Measurements from ENCODE around the gene RRAS.

Gene RRAS

DNA sequence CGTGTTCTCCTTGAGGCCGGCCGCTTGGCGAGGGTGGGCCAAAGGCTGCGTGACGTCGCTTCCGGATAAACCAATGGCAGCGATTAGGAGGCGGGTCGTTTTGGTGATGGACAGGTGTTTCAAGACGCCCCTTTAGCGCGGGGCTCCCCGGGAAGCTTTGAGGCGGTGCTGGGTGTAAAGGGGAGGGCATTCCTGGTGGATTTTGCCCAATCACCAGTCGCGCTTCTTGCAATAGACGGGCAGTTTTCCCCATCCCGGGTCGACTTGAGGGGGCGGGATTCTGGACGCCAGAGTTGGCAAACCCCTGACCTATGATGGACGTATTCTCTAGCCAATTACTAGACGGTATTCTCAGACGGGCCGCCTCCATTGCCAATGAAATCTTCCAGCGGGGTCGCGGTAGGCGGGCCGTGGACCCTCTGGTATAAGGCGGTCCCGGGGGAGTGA lies 36.9 kb upstream of the RRAS start:
- DNase-seq = peak; percentile 99

- DNase-seq = peak; percentile 95
Observed at GRCh38 chr19:49676136-49676783, 36.3 kb upstream of the RRAS start.

DNA sequence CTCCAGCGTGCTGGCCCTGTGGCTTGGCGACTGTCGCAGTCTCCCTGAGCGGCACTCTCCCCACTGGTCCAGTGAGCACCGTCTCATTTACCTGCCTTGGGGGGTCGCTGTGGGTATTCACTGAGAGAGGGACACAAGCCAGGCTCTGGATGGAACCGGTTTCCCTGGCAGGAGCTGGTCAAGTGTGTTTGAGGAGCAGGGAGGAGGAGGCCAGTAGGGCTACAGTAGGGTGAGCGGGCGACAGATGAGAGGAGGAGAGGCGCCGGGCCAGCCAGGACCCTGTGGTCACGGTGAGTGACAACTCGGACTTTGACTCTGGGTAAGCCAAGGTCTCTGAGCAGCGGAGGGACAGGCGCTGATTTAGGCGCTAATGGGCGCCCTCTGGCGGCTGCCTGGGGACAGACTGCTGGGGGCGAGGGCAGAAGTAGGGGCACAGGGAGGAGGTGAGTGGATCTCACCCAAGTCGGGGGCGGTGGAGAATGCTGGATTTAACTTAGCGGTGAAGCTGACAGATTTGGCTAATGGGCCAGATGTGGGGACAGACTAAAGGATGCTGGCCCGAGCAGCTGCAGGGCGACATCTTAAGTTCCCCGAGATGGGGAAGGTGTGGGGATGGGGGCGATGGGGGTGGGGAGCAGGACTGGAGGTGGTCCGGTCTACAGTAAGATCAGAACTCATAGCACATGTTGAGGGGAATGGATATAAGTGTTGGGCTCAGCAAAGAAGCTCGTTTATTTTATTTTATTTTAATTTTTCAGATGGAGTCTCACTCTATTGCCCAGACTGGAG lies 32.4 kb upstream of the RRAS start:
- peak; percentile 33 for DNase-seq

- no peak for DNase-seq
Observed at GRCh38 chr19:49669516-49669915, 29.6 kb upstream of the RRAS start.

DNA sequence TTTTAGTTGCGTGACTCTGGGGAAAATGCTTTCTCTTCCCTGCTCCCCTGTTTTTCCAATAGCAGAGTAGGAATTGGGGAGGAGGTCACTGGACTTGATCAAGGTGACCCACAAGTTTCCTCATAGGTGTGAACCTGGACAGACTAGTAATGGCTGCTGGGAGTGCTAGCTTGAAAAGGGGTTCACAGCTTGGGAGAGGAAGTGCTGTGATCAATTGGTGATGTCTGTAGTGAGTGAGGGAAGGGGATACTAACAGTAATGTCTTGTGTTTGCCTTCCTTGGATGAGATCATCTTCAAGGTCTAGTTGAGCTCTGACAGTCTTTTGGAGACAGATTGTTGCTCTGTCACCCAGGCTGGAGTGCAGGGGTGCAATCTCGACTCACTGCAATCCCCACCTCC lies 27.5 kb upstream of the RRAS start:
- DNase-seq = no peak

DNA sequence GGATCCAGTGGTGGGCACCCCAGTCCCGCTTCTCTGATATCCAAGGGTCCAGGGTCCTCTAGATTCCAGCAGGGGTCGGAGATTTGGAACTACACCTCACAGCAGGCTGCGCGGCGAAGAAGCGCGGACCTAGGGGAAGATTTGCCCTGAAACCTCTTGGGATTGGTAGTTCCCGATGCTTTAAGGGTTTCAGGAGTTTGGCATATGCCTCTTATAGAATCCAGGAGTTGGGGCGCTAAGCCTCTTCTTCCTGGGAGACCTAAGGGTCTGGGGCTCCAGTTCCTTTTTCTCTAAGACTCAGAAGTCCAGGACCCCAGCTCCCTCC lies 26.1 kb upstream of the RRAS start:
- DNase-seq = no peak

GRCh38 chr19:49665351-49666119 lies 25.6 kb upstream of the RRAS start, which contains the start of the genes BCL2L12 and IRF3:
TSS of gene BCL2L12 (plus strand) at chr19:49665933. CDS start at chr19:49666693, 760 bp downstream.
TSS of gene IRF3 (minus strand) at chr19:49665857. CDS start at chr19:49664838, 1,019 bp downstream.
- peak; percentile 92 for DNase-seq

- DNase-seq = no peak
Observed at GRCh38 chr19:49665036-49665350, 25.1 kb upstream of the RRAS start.

GRCh38 chr19:49664171-49665035 lies 24.5 kb upstream of the RRAS start:
- peak; percentile 72 for DNase-seq

GRCh38 chr19:49663224-49663623 lies 23.3 kb upstream of the RRAS start:
- no peak for DNase-seq

GRCh38 chr19:49662011-49662410 lies 22.1 kb upstream of the RRAS start:
- DNase-seq = no peak

- DNase-seq = no peak
Observed at GRCh38 chr19:49660338-49660961, 20.5 kb upstream of the RRAS start.

DNA sequence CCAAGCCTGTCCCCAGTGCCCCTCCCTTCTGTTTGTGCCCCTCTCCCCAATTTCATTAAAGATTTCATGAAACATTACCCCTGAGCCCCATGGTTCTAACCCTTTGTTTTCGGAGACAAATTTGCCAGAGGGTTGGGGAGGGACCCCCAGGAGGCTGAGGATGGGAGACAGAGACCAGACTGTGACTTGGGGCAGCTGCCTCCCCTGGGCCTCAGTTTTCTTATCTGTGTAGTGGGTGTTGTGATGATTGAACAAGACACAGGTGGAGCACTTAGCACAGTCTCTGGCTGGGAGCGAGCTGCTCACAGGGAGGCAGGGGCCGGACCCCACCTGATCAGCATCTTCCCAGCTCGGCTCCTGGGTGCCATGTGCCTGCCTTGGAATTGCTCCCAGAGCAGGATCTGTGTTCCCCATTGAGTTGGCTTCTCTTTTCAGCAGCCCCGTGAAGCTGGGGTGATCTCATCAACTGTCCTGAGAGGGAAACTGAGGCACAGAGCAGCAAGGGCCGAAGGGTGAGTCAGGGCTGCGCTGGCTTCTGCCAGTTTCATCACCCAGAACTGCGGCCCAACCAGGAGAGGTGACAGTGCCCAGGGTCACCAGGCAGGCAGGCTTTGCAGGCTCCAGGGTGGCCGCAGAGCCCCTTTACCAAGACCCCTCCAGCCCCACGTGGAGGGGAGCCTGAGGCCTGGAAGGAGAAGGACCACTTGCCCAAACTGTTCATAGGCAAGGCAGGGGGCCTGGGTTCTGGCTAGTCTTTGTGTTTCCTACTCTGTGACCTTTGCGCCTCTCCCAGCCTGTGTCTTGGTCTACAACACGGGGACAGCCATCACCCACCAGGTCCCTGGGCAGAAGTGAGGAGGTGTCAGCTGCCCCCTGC lies 18.9 kb upstream of the RRAS start:
- DNase-seq = no peak

DNA sequence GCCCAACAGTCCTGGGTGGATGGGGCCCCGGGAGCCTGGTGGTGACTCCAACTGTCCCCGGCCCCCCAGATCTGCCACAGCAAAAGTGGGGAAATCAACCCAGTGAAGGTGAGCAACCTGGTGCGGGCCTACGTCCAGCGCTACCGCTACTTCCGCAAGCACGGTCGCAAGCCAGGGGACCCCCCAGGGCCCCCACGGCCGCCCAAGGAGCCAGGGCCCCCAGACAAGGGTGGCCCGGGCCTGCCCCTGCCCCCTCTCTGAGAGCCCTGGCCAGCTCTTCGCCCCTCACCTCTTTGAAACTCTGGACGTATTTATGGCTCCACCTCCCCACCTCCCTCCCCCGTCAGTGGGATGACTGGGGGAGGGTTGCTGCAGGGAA lies 18.2 kb upstream of the RRAS start:
- no peak for DNase-seq

- DNase-seq = no peak
Observed at GRCh38 chr19:49657493-49658138, 17.7 kb upstream of the RRAS start.

DNA sequence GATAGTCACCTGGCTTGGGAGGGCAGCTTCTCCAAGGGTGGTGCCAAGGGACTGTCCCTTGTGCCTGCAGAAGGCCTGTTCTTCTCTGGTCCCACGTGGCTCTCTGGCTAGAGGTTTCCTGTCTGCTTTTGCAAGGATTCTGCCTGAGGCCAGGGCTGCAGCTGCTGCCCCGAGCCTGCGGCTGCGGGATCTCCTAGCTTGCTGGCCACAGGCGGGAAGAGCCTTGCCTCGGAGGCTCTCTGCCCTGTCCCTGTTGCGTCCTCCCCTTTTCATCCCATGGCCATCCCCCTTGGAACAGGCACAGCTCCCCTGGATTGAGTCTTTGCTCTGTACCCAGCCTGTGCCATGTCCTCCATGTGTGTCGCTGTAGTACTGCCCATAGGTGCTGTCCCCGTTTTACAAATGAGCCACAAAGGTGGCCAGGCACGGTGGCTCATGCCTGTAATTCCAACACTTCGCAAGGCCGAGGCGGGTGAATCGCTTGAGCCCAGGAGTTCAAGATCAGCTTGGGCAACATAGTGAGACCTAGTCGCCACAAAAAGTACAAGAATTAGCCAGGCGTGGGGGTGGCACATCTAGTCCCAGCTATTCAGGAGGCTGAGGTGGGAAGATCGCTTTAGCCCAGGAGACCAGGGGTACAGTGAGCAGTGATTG lies 16.6 kb upstream of the RRAS start:
- no peak for DNase-seq

DNA sequence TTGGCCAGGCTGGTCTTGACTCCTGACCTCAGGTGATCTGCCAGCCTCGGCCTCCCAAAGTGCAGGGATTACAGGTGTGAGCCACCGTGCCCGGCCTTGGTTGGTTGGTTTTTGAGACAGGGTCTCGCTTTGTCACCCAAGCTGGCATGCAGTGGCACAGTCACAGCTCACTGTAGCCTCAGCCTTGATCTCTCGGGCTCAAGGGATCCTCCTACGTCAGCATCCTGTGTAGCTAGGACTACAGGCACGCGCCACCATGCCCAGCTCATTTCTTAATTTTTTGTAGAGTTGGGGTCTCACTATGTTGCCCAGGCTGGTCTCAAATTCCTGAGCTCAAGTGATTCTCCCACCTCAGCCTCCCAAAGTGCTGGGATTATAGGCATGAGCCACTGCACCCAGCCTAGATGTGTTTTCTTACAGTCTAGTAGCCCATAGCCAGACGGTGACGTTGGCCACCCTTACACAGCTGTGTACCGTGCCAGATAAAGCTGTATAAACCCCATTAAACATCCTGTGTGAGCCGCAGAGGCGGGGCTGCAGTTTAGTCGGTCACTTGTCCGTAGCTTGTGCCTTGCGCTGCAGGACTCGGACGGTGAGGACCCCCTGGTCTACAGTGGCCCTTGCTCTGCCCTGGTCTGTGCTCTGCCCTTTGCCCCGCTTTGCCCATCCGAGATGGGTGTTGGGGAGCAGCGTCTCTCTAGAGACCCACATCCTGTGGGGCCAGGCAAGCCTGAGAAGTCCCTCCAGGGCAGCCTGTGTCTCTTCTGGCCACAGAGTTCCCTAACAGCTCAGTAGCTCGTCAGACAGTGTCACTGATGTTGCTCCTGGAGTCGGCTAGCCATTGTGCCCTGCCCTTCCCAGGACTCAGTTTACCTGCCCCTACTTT lies 15.9 kb upstream of the RRAS start:
- no peak for DNase-seq

DNA sequence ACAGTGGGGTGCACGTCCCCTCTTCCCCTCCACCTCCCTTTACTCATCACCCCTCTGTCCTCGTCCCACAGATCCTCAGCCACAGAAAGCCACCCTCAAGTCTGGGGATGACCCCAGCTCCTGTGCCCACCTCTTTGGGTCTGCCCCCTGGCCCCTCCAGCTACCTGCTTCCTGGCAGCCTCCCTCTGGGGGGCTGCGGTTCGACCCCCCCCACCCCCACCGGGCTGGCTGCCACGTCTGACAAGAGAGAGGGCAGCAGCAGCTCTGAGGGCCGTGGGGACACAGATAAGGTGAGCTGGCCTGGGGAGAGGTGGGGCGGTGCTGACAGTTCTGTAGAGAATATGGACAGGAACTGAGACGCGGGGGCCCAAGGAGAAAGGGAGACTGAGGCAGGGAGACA lies 14.6 kb upstream of the RRAS start:
- DNase-seq = no peak

GRCh38 chr19:49653466-49653806 lies 13.5 kb upstream of the RRAS start:
- no peak for DNase-seq
